ENCODE data around the gene TYW1.
A peak's percentile ranks its signal among the peaks of the same experiment; 100 is the strongest.
"Not testable (repeated sequence)": the region's sequence is repeated elsewhere in the genome, so short reads cannot be mapped to it uniquely, and the experiment has no call there.

TYW1 gene

DNA sequence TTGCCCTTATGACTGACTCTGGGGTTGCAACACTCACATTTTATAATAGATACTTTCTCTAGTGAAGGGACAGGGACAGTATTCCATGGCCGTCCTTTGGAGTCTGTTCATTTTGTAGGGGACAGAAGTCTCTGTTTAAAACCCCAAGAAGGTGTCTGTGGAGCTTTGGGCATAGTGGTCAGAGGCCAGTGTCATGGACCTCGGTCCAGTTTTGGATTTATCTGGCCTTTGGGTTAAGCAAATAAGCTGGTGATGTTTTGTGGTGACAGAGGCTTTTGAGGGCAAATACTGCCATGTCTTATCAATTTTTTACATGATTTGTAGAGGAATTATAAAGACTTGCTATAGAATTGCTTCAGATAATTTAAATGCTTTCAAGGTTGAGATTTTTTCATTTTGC, 50.2 kb downstream of the TYW1 start:
- DNase-seq (ENCODE audit: low read depth): not testable (repeated sequence)

DNA sequence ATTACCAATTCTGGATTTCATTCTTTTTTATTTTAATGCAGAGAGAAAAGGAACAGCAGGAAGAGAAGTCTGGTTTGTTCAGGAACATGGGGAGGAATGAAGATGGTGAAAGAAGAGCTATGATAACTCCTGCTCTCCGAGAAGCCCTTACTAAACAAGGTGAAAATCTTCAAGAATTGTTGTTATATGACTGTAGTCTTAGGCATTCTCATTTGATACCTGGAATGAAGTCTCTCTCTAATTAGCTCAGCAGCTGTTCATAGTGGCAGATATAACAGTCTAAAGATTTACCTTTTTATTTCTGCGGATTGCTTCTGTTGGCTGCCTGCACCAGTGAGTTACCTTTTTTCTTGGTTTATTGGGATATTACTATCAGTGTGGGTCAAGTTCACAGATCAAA, 53.3 kb downstream of the TYW1 start:
- DNase-seq (ENCODE audit: low read depth): not testable (repeated sequence)

DNA sequence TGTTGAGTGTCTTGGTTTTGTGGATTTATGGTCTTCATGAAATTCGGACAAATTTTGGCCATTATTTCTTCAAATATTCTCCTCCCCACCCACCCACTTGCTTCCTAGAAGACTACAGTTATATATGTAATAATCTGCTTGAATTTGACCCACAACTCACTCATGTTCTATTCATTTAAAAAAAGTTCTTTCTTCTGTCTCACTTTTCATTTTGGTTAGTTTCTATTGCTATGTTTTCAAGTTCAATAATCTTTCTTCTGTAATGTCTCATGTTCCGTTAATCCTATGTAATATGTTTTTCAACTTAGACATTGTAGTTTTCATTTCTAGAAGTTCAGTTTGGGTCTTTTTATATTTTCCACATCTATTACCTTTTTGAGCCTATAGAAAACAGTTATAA, 55.5 kb downstream of the TYW1 start:
- DNase-seq (ENCODE audit: low read depth): not testable (repeated sequence)

DNA sequence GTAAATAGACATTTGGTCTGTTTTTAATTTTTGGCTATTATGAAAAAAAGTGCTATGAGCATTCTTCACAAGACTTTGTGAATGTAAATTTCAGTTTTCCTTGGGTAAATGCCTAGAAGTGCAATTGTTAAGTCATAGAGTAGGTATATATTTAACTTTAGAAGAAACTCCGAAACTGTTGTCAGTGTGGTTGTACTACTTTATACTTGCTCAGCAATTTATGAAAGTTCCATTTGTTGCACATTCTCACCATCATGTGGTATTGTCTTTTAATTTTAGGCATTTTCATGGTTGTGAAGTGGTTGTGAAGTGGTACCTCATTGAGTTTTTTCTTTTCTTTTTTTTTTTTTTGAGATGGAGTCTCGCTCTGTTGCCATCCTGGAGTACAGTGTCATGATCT, 60.0 kb downstream of the TYW1 start:
- no peak for DNase-seq (ENCODE audit: low read depth)

DNA sequence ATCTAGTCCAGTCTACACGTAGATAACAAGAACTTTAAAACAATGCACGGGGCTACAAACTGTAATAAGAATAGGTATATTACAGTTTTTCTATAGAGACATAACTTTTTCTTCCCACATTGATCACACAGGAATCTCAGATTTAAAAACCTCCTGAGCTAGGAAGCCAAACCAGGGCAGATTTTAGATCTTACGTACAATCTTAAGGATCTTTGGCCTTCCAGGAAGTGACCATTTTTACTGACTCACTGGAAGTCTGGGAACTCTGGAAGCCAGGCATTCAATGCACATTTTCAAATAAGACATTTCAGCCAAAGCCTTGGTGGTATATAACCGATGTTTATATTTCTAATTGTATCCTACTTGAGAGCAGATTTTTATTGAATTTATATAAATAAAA, 64.7 kb downstream of the TYW1 start:
- DNase-seq (ENCODE audit: low read depth): not testable (repeated sequence)

DNA sequence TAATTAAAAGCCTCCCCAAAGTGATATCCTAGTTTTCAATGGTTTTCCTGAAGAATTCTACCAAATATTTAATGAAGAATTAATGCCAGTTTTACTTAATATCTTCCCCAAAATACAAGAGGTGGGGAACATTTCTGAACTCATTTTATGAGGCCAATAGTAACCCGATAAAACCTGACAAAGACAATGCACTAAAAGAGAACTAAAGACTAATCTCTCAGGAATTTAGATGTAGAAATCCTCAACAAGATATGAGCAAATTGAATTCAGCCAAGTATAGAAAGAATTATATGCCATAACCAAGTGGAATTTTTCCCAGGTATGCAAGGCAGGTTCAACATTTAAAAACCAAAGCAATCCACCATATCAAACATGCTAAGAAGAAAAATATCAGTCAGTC, 66.2 kb downstream of the TYW1 start:
- DNase-seq (ENCODE audit: low read depth): peak; percentile 59

DNA sequence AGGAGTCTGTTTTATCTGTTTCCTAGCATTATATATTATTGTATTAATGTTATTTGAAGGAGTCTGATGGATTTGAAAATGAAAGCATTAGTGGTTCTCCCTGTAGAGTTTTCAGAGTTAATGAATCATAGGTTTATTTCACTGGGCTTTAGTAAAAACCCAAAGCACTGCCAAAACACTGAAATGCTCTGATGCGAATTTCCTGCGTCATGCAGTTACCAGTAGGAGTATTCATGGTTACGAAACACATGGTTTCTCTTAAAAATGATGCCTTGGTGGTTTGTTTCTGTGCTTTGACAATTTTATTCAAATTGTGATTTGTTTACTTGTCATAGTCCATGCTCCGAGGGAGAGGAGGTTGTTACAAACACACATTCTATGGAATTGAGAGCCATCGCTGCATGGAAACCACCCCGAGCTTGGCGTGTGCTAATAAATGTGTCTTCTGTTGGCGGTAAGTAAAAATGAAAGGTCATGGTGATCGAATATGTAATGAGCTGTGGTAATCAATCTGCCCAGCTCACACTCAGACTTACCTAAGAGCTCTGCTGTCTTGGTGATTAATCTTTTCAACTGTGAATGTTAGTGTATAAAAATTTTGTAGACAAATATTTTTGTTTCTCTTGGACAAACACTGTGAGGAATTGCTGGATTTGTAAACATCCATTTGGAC, 70.5 kb downstream of the TYW1 start:
- DNase-seq (ENCODE audit: low read depth): peak; percentile 95

DNA sequence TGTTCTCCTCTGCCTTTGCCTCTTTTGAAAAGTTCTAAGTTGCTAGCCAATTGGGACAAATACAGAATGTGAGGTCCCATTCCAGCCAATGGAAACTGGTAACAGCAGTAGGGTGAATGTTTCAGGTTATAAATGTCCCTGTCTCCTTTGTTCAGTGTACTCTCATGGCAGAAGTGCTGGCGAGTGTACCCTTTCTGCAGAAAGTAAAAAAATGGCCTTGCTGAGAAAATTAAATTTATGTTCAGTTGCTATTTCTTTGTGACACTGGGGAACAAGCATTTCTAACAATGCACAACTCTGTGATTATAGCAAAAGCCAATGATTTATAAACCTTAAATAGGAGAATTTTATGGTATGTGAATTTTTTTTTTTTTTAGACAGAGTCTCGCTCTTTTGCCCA, 79.5 kb downstream of the TYW1 start:
- DNase-seq (ENCODE audit: low read depth): not testable (repeated sequence)

DNA sequence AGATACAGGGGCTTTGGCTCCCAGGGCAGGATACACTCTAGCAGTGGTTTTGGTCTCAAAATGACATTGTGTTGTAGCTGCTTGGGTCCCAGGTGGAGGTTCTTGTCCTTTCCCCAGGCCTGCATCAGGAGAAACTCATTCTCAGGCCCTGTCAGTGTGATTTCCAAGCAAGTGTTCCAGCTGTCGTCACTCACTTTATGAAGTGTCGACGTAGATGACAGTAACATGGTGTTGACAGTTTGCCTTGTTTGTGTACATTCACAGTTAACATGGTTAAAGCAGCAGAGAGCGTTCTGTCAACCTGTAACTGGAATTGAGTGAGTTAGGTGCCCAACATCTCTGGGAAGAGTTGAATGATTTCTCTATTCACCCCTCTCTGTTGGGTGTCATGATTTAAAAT, 86.2 kb downstream of the TYW1 start:
- not testable (repeated sequence) for DNase-seq (ENCODE audit: low read depth)

DNA sequence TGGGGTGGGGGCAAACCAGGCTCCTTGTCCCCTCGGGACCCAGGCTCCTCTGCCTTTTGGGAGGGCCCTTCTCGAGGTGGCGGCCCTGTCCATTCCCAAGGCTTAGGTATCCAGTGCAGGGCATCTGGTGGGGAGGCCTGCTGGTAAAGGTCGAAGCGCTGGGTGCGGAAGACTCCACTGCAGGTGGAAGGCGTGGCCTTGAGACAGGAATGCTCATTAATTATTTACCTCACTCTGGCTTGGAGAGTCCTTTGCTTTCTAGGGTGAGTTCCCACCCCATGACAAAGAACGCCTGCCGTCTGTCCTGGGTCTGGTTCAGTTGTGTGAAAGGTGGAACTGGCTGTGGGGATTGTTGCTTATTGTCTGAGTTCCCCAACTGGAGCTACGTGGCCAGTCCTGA, 92.6 kb downstream of the TYW1 start:
- not testable (repeated sequence) for DNase-seq (ENCODE audit: low read depth)

DNA sequence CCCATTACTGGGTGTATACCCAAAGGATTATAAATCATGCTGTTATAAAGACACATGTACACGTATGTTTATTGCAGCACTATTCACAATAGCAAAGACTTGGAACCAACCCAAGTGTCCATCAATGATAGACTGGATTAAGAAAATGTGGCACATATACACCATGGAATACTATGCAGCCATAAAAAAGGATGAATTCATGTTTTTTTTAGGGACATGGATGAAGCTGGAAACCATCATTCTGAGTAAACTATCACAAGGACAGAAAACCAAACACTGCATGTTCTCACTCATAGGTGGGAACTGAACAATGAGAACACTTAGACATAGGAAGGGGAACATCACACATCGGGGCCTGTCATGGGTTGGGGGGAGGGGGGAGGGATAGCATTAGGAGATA, 94.4 kb downstream of the TYW1 start:
- not testable (repeated sequence) for DNase-seq (ENCODE audit: low read depth)

DNA sequence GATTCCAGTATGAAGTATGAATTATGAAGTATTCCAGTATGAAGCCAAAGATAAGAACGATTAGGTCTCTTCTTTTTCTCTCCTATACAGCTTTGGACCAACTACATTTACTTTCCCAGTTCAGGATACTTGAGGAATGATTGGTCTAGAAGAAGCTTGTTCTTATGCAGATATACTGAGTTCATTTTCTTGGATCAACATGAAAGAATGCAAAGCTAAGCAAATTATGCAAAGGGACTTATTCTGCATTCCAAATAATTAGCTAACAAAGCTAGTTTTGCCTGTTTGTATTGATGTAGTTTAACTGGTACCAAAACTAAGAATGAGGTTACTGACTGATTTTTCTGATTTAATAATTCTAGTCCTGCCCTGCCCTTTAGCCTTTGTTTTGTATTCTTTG, 101.4 kb downstream of the TYW1 start:
- not testable (repeated sequence) for DNase-seq (ENCODE audit: low read depth)

DNA sequence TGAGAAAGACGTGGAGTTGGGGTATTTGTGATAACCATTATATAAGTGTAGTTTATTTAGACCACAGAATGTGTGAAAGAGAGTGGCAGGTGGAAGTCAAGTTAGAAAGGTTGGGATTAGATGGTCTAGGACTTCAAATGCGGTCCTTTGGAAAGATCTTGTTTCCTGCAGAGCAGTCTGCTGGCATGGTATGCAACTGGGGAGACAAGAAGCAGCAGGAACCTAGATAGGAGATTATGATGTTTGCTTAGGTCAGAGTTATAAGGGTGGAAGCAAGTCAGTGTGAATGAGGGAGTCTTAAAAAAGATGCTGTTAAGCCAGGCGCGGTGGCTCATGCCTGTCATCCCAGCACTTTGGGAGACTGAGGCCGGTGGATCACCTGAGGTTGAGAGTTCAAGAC, 102.8 kb downstream of the TYW1 start:
- not testable (repeated sequence) for DNase-seq (ENCODE audit: low read depth)

DNA sequence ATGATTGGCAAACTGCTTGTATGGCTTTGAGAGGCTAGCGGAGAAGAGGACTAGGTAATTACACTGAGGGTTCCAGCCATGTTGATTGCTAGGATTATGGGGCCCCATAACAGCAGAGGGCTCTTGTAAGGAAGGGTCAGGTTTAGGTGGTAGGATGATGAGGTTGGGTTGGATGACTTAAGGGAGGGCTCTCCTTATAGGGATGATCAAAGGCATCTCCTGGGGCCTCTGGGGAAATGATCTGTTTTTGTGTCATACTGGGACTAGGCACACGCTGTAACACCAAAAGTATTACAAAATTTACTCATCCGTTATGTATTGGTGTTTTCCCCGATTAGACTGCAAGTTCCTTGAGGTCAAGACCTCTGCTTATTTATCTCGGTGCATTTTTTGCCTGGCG, 103.4 kb downstream of the TYW1 start:
- DNase-seq (ENCODE audit: low read depth): not testable (repeated sequence)

DNA sequence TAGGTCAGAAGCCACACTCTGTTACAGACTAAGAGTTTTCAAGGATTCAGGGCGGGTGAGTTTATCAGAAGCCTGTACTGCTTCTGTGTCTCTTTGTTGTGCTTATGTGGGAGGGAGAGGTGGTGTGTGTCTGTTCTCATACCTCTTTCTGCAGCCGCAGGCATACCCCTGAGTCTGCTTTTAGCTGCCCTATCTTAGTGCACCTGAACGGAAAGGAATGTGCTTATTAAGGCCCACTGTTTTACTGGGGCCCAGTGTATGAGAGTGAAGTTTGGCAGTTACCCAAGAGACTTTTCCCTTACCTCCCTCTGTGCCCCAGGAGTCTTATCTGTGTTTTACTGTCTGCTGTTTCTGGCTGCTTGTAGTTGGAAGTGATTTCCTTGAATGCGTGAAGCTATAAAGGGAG, 104.3 kb downstream of the TYW1 start:
- peak; percentile 73 for DNase-seq (ENCODE audit: low read depth)

DNA sequence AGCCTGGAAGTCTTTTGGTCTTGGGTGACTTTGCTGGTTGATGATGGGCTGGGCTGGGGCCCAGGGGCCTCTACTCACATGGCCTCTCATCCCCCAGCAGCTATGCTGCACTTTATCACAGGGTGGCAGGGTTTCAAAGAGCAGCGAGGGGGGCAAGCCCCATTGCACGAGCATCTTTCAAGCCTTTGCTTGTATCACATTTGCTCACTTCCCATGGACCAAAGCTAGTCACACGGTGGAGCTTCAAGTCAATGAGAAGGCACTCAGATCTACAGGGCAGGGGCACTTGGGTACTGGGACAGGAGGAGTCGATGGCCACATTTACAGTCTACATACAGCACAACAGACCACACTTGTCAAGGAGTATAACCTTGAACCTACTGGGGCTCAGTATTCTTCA, 108.3 kb downstream of the TYW1 start:
- DNase-seq (ENCODE audit: low read depth): peak; percentile 11

DNA sequence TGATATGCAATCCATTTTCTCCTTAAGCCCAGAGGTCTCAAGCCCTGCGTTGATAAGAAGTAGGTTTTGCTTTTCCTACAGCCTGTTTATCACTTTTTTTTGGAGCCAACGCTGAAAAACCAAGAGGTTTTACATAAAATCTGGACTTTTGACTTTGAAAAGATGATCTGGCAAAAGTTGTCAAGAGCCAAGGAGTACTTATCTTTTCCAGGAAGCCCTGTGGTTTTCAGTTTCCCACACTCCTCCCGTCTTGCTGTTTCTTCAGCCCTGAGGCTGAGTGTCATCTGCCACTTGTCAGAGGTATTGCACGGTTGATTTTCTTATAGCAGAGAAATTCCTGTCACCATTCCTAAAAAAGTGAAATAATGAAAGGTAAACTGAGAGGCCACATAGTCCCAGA, 108.7 kb downstream of the TYW1 start:
- DNase-seq (ENCODE audit: low read depth): peak; percentile 95

DNA sequence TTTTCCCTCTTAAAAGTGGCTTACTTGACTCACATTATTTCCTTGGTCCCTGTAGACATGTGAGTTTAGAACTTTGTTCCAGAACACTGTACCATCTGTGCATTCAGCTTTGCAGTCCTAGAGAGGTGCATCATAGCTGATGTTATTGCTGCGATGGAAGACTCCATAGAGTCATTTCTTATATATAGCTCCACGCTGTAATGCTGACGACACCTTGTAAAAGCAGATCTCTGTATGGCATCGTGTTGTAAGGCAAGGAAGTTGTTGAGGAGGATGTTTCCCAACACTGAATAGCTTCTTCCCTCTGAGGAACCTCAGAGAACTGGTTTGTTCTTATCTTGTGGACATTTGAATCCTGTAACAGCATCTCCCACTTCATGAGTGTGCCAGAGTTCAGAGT, 109.6 kb downstream of the TYW1 start:
- DNase-seq (ENCODE audit: low read depth): peak; percentile 80

DNA sequence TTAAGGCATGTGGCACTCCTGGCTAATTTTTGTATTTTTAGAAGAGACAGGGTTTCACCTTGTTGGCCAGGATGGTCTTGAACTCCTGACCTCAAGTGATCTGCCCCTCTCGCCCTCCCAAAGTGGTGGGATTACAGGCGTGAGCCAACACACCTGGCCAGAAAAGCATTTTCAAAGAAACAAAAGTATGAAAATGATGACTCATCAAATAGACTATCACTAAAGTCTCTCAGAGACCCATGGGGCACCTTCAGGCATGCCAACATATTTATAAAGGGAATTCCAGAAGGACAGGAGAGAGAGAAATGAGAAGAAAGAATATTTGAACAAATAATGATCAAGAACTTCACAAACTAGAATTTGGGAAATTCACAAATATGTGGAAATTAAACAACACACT, 114.7 kb downstream of the TYW1 start:
- DNase-seq (ENCODE audit: low read depth): not testable (repeated sequence)

DNA sequence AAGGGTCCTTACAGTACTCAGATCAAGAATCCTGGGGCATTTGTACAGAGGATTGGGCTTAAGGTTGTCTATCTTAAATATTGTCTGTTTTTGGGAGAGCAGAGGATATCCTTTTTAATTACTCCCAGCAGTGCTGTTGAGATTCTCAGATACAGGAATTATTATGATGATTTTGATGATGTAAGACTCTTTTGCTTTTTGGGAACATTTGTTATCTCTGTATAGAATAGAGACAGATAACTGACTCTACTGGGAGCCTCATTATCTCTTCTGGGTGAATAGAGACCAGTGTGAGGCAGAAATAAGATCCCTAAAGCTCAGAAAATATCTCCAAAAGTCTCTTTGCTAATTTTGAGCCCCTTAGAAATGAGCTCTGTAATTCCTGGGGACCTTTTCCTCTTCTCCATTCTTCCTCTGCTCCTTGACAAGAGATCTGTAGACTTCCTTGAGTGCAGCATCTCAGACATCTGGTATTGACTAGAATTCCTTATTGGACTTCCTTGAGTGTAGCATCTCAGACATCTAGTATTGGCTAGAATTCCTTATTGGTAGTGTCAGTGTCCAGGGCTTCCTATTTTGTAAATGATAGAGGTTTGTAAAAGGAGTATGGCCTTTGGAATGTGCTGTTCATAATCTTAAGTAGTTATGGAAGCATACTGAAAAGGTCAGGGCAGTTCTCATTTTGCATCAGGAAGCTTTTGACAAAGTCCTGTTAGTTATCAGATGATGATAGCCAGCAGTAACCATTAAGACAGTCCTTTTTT, 118.0 kb downstream of the TYW1 start:
- peak; percentile 79 for DNase-seq (ENCODE audit: low read depth)

DNA sequence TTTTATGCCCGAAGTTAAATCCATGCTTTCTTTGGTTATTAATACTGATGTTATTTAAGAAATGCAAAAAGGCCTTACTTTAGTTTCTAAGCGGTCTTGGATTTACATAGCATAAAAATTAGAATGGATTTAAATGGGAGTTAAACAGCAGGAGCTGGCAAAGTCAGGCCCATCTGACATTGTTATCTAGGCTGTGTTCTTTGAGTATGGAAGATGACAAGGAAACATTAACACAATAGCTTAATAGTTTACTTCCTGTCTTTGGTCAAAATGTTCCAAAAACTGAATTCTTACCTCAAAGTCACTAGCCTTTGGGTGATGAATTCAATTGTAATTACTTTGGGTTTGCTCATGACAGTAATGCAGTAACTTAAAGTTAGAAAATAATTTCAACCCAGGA, 123.9 kb downstream of the TYW1 start:
- not testable (repeated sequence) for DNase-seq (ENCODE audit: low read depth)

DNA sequence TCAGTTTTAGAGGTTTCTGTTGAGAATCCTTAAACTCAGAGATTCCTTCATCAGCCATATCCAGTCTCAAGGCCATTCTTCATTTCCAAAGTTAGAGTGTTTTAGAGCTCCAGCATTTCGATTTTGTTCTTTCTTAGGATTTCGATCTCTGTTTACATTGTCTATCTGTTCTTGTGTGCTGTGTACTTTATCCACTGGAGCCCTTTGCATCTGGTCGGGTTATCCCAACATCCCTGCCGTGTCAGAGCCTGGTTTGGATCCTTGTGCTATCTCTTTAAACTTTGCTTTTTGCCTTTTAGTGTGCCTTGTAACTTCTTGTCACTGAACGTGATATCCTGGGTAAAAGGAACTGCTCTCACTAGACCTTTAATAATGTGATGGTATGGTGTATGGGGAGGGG, 131.6 kb downstream of the TYW1 start:
- not testable (repeated sequence) for DNase-seq (ENCODE audit: low read depth)

DNA sequence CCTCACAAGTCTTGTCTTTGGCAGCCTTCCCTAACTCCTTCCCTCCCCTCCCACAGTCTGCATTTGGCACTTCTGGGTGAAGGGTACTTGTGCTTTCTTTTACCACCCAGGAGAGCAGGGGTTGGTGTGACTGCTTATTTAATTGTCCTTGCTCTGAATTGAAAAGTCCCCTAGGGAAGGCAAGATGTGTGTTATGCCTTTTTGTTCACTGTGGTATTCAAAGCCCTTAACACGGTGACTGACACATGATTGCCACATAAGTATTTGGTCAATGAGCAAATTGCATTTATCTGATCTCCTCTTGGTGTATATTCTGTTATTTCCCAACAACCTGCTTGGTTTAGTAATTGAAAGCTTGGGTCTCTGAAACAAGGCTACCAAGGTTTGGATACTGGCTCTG, 134.1 kb downstream of the TYW1 start:
- peak; percentile 51 for DNase-seq (ENCODE audit: low read depth)

DNA sequence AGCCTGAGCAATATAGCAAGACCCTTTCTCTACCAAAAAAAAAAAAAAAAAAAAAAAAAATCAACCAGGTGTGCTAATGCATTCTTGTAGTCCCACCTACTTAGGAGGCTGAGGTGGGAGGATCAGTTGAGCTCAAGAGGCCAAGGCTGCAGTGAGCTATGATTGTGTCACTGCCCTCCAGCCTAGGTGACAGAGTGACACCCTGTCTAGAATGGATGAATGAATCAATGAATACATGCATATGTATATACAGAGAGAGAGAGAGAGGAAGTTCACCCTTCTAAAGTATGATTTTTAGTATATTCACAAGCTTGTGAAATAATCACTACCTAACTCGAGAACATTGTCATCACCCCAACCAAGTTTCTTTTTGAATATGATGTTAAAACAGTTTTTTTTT, 138.3 kb downstream of the TYW1 start:
- DNase-seq (ENCODE audit: low read depth): not testable (repeated sequence)
